ENCODE data around the gene ANKRD11. TPM values are rescaled to one million over a fixed set of nuclear protein-coding genes. Genes with fewer than 3 reads are reported as not detected.

Gene ANKRD11
- total RNA-seq, 1 experiment from 2014 or later, result 266 TPM

GRCh38 chr16:89400740-89401139 is 89.6 kb downstream of the ANKRD11 start:
- intact Hi-C loops (cut with micrococcal nuclease), result no loop called here
- H3K27ac ChIP-seq (ENCODE audit: low read depth, low read length), result no peak overlapping the region
- H3K4me2 ChIP-seq (ENCODE audit: low read length), result no peak overlapping the region
- H4K20me1 ChIP-seq (ENCODE audit: insufficient read depth), result peaks cover 38% of the 10 kb centered on the region; the same call in 1 of the 2 replicates
- H3K4me1 ChIP-seq (ENCODE audit: control insufficient read depth in 1 of 2, insufficient read depth in 2 of 2, low read length in 2 of 2), result peaks cover 0 to 12% of the 10 kb centered on the region in 2 experiments; a peak in 2 of 4 replicates
- BruUV-seq (replicated peaks), result no TSS peak
- peaks cover 94% of the 10 kb centered on the region for H3K79me2 ChIP-seq (ENCODE audit: insufficient read depth, low read length)
- no peak for DNase-seq (ENCODE audit: low read depth, low spot score)
- TF ChIP-seq MAX (IDR thresholded peaks at IDR 0.05) (no peak), SRF (IDR thresholded peaks at IDR 0.05; ENCODE audit: low read depth) (no peak), YY1 (IDR thresholded peaks at IDR 0.05; ENCODE audit: extremely low read depth, insufficient replicate concordance, low read depth, low read length) (no peak), CBX3 (IDR thresholded peaks at IDR 0.05; ENCODE audit: low read depth) (no peak), REST (IDR thresholded peaks at IDR 0.05; ENCODE audit: low read depth) (no peak), ZNF274 (IDR thresholded peaks at IDR 0.05; ENCODE audit: low read depth, low read length) (no peak), EZH2phosphoT487 (IDR thresholded peaks at IDR 0.05; ENCODE audit: borderline replicate concordance) (no peak)
- no peak overlapping the region for H2AFZ ChIP-seq (ENCODE audit: low read depth, low read length, poor library complexity, severe bottlenecking)
- no peak for ATAC-seq
- no peaks in the 10 kb centered on the region for H3K36me3 ChIP-seq (ENCODE audit: control insufficient read depth in 1 of 2, insufficient read depth in 2 of 2, low read length in 2 of 2)
- H3K9ac ChIP-seq (ENCODE audit: low read length), result no peak overlapping the region
- H3K9me3 ChIP-seq (ENCODE audit: control insufficient read depth in 1 of 2, insufficient read depth in 1 of 2, low read depth in 1 of 2, low read length in 2 of 2), result no peaks in the 10 kb centered on the region
- RAD21 ChIA-PET (ENCODE audit: low non-redundant PET in 1 of 2, low total read pairs in 2 of 2, uncharacterized antibody in 2 of 2, unreplicated experiment in 2 of 2), result no interaction called here
- no peaks in the 10 kb centered on the region for H3K27me3 ChIP-seq (ENCODE audit: insufficient read depth, low read length)
- H3K9me2 ChIP-seq (ENCODE audit: insufficient read depth), result no peaks in the 10 kb centered on the region
- POLR2A ChIA-PET, result no interaction called here
- no peak overlapping the region for H3K4me3 ChIP-seq (replicated peaks in 1 of 2; ENCODE audit: low read depth in 1 of 2, low read length in 2 of 2)
- CTCF ChIA-PET, result no interaction called here

All from HCT116 (cell line).